ENCODE data around the gene SEMA4G. TPM values are rescaled to one million over a fixed set of nuclear protein-coding genes. Genes with fewer than 3 reads are reported as not detected.

Gene SEMA4G
- total RNA-seq, 6 donors from 2014 or later, result 5.4 to 20.4 (median 8.5) TPM

GRCh38 chr10:101002456-101002855 is 33.2 kb downstream of the SEMA4G start:
- 80 to 92% methylated on average over 1 to 11 of the region's 11 CpGs for WGBS, 2 donors
- Histone ChIP-seq H3K27ac (peak overlapping the region; percentile 95 to 100 (median 98)), H3K4me1 (peaks cover 45 to 76% (median 49%) of the 10 kb centered on the region in 4 donors), H3K9me3 (no peaks in the 10 kb centered on the region), H3K27me3 (no peaks in the 10 kb centered on the region), H3K36me3 (peaks cover 8 to 51% (median 27%) of the 10 kb centered on the region in 4 donors), H3K4me3 (no peak overlapping the region)
- TF ChIP-seq EP300 (IDR thresholded peaks at IDR 0.05) (no peak), POLR2A (IDR thresholded peaks at IDR 0.05) (no peak), POLR2AphosphoS5 (IDR thresholded peaks at IDR 0.05) (no peak), CTCF (IDR thresholded peaks at IDR 0.05) (no peak)
- DNase-seq (no peak), ATAC-seq (ENCODE audit: low FRiP score in 2 of 2) (no peak)

DNA sequence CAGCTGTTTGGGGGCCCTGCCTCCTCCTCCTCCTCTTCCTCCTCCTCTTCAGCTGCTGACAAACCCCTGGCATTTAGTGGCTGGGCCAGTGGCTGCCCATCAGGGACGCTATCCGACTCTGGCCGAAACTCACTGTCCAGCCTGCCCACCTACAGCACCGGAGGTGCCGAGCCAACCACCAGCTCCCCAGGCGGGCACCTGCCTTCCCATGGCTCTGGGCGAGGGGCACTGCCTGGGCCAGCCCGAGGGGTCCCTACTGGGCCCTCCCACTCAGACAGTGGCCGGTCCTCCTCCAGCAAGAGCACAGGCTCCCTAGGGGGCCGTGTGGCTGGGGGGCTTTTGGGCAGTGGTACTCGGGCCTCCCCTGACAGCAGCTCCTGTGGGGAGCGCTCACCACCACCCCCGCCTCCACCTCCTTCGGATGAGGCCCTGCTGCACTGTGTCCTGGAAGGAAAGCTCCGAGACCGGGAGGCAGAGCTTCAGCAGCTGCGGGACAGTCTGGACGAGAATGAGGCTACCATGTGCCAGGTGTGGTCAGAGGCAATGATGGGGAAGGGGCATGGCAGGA is 34.4 kb downstream of the SEMA4G start:
- peaks cover 8 to 52% (median 27%) of the 10 kb centered on the region in 4 donors for H3K36me3 ChIP-seq
- peak in 1 of 2 donors; percentile 74 for DNase-seq
- no peaks in the 10 kb centered on the region for H3K27me3 ChIP-seq
- peaks cover 39 to 68% (median 43%) of the 10 kb centered on the region in 4 donors for H3K4me1 ChIP-seq
- H3K9me3 ChIP-seq, result no peaks in the 10 kb centered on the region
- H3K4me3 ChIP-seq, result no peak overlapping the region
- no peak for ATAC-seq (ENCODE audit: low FRiP score in 2 of 2)
- H3K27ac ChIP-seq, result peak overlapping the region in 3 of 4 donors; percentile 32 to 100 (median 64)
- 94 to 95% methylated on average over 8 to 16 of the region's 18 CpGs for WGBS, 2 donors
- no peak for TF ChIP-seq EP300 (IDR thresholded peaks at IDR 0.05)
- no peak for TF ChIP-seq CTCF (IDR thresholded peaks at IDR 0.05)
- no peak for TF ChIP-seq POLR2A (IDR thresholded peaks at IDR 0.05)
- TF ChIP-seq POLR2AphosphoS5 (IDR thresholded peaks at IDR 0.05), result no peak

DNA sequence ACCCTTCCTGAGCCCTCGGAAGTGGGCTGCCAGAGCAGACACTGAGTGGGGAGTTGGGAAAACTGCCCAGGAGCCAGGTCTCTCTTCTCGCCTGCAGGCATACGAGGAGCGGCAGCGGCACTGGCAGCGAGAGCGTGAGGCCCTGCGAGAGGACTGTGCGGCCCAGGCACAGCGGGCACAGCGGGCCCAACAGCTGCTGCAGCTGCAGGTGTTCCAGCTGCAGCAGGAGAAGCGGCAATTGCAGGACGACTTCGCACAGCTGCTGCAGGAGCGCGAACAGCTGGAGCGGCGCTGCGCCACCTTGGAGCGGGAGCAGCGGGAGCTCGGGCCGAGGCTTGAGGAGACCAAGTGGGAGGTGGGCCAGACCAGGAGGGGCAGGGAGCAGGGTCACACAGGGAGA is 36.1 kb downstream of the SEMA4G start:
- no peaks in the 10 kb centered on the region for H3K27me3 ChIP-seq
- H3K36me3 ChIP-seq, result peaks cover 8 to 52% (median 27%) of the 10 kb centered on the region in 4 donors
- ATAC-seq (ENCODE audit: low FRiP score in 2 of 2) (no peak), DNase-seq (peak in 1 of 2 donors; percentile 81)
- H3K4me3 ChIP-seq, result no peak overlapping the region
- no peak for TF ChIP-seq EP300 (IDR thresholded peaks at IDR 0.05)
- no peak for TF ChIP-seq POLR2A (IDR thresholded peaks at IDR 0.05)
- TF ChIP-seq CTCF (IDR thresholded peaks at IDR 0.05), result no peak
- peak in 1 of 2 donors; percentile 18 for TF ChIP-seq POLR2AphosphoS5 (IDR thresholded peaks at IDR 0.05)
- H3K4me1 ChIP-seq, result peaks cover 35 to 58% (median 39%) of the 10 kb centered on the region in 4 donors
- WGBS, 2 donors, result 74 to 75% methylated on average over 21 to 23 of the region's 23 CpGs
- H3K27ac ChIP-seq, result peak overlapping the region in 2 of 4 donors; percentile 64 to 100
- no peaks in the 10 kb centered on the region for H3K9me3 ChIP-seq

- peaks cover 8 to 52% (median 27%) of the 10 kb centered on the region in 4 donors for H3K36me3 ChIP-seq
- DNase-seq (no peak), ATAC-seq (ENCODE audit: low FRiP score in 2 of 2) (no peak)
- H3K27ac ChIP-seq, result peak overlapping the region in 3 of 4 donors; percentile 2 to 64 (median 15)
- TF ChIP-seq POLR2A (IDR thresholded peaks at IDR 0.05) (no peak), EP300 (IDR thresholded peaks at IDR 0.05) (no peak), POLR2AphosphoS5 (IDR thresholded peaks at IDR 0.05) (no peak), CTCF (IDR thresholded peaks at IDR 0.05) (no peak)
- H3K4me3 ChIP-seq, result no peak overlapping the region
- 98% methylated on average over 4 of the region's 4 CpGs for WGBS, 2 donors
- H3K4me1 ChIP-seq, result peaks cover 29 to 51% (median 33%) of the 10 kb centered on the region in 4 donors
- no peaks in the 10 kb centered on the region for H3K27me3 ChIP-seq
- H3K9me3 ChIP-seq, result no peaks in the 10 kb centered on the region
Measured at GRCh38 chr10:101005869-101006567, 36.7 kb downstream of the SEMA4G start.
